Activated CD4-positive, alpha-beta memory T cell treated with anti-CD3 and anti-CD28 coated beads, Interleukin-2, amount 10 ng/mL, durations not matched to agents 7 days and 5 days (primary cell): ENCODE results near the gene PIAS1. TPM values are rescaled to one million over a fixed set of nuclear protein-coding genes. Genes with fewer than 3 reads are reported as not detected.
"Not testable (repeated sequence)": the region's sequence is repeated elsewhere in the genome, so short reads cannot be mapped to it uniquely, and the experiment has no call there.

Experiments used
- CTCF ChIA-PET: fragments of 350-600 bp; sonication (Branson Sonifier 250); formaldehyde crosslinking; loops from one replicate; lab custom pipeline; 2021; ENCODE audit warnings: antibody characterized with exemption, inconsistent platforms; lab: Charles Lee
- POLR2A ChIA-PET: fragments of 350-600 bp; sonication (Branson Sonifier 250); formaldehyde crosslinking; loops from one replicate; lab custom pipeline; 2021; ENCODE audit warnings: antibody characterized with exemption; lab: Charles Lee
- DNase-seq: peaks from one replicate; pipeline ENCODE4 v3.0.0-alpha.2; 2020
- H3K27ac Mint-ChIP-seq: one replicate; pipeline ENCODE4 v1.8.0; 2021; ENCODE audit warnings: mild to moderate bottlenecking, mixed read lengths
- H3K27me3 Mint-ChIP-seq: one replicate; pipeline ENCODE4 v1.8.0; 2021; ENCODE audit warnings: mixed read lengths
- H3K36me3 Mint-ChIP-seq: one replicate; pipeline ENCODE4 v1.8.0; 2021; ENCODE audit warnings: low read depth, mixed read lengths
- H3K4me1 Mint-ChIP-seq: one replicate; pipeline ENCODE4 v1.8.0; 2021; ENCODE audit warnings: mixed read lengths
- H3K4me3 Mint-ChIP-seq: one replicate; pipeline ENCODE4 v1.8.0; 2021; ENCODE audit warnings: mild to moderate bottlenecking, mixed read lengths
- H3K9me3 Mint-ChIP-seq: one replicate; pipeline ENCODE4 v1.8.0; 2021; ENCODE audit warnings: mixed read lengths
- total RNA-seq, 2 experiments: library from RNA; stranded (reverse); gene quantifications; one replicate each; pipeline ENCODE4 v1.2.3, GENCODE V29; 2021

The PIAS1 gene
- total RNA-seq, 2 experiments from 2014 or later = 39.1 to 43.4 TPM

GRCh38 chr15:68197661-68198437, 143.7 kb downstream of the PIAS1 start:
- H3K27ac Mint-ChIP-seq = peak overlapping the region; percentile 47
- CTCF ChIA-PET = interaction anchor here (1.1 kb wide), 1 partner anchor 14 kb away, joined by 3 read pairs; no protein-coding TSS in a partner anchor

GRCh38 chr15:68199340-68199739, 145.2 kb downstream of the PIAS1 start:
- Mint-ChIP-seq H3K36me3 (peaks cover 11% of the 10 kb centered on the region), H3K4me3 (no peak overlapping the region), H3K9me3 (no peaks in the 10 kb centered on the region), H3K27ac (no peak overlapping the region), H3K27me3 (no peaks in the 10 kb centered on the region), H3K4me1 (peaks cover 6% of the 10 kb centered on the region)
- no peak for DNase-seq
- ChIA-PET CTCF (no interaction called here), POLR2A (interaction anchor here (1.4 kb wide), 1 partner anchor 30 kb away, joined by 3 read pairs; the partner anchor contains the start of gene CLN6)

More at GRCh38 chr15:68197661-68198437, 143.7 kb downstream of the PIAS1 start:
- H3K36me3 Mint-ChIP-seq = peaks cover 22% of the 10 kb centered on the region
- no peak overlapping the region for H3K4me3 Mint-ChIP-seq
- DNase-seq = no peak
- H3K27me3 Mint-ChIP-seq = no peaks in the 10 kb centered on the region
- H3K4me1 Mint-ChIP-seq = peaks cover 1% of the 10 kb centered on the region
- POLR2A ChIA-PET = interaction anchor here (0.8 to 1.9 kb wide), 4 partner anchors 8 to 50 kb away, joined by 3 to 4 read pairs (median 4); partner anchors contain the start of gene CLN6
- no peaks in the 10 kb centered on the region for H3K9me3 Mint-ChIP-seq

GRCh38 chr15:68200016-68200861, 146.1 kb downstream of the PIAS1 start:
- ChIA-PET POLR2A (no interaction called here), CTCF (no interaction called here)
- H3K4me1 Mint-ChIP-seq = peaks cover 11% of the 10 kb centered on the region
- no peaks in the 10 kb centered on the region for H3K9me3 Mint-ChIP-seq
- no peak for DNase-seq
- peaks cover 5% of the 10 kb centered on the region for H3K36me3 Mint-ChIP-seq
- H3K4me3 Mint-ChIP-seq = no peak overlapping the region
- no peak overlapping the region for H3K27ac Mint-ChIP-seq
- H3K27me3 Mint-ChIP-seq = no peaks in the 10 kb centered on the region

DNA sequence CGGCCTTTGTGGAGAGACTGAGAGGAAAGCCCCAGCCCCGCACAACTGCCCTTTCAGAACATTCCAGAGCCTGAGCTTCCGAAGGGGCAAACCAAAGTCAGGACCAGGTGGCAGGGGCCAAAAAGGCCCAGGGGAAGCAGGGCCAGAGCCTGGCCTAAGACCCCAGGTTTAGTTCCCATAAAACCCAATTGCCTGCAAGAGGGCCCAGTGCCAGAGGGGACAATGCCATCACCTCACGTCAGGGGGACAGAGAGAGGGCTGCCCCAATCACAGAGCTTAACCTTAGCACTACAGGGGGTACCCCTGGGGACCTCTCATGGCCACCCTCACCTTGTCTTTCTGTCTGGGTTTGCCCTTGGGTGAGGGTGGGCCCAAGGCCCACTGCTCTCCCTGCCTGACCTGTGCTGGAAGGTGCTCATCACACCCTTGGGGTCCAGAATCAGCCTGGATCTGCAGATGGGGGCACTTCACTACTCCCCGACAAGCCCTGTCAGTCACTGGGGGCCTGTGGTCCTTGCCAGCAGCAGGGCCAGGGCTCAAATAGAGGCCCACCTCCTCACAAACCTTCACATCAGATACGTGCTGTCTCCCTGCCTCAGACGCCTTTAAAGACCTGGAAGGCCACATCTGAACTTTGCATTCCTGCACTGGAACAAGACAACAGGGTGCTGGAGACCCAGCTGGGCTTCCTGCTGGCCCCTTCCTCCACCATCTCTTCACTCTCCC, 147.2 kb downstream of the PIAS1 start:
- ChIA-PET CTCF (no interaction called here), POLR2A (no interaction called here)
- Mint-ChIP-seq H3K4me3 (no peak overlapping the region), H3K36me3 (peaks cover 4% of the 10 kb centered on the region), H3K27me3 (no peaks in the 10 kb centered on the region), H3K9me3 (no peaks in the 10 kb centered on the region), H3K27ac (no peak overlapping the region), H3K4me1 (peaks cover 15% of the 10 kb centered on the region)
- no peak for DNase-seq

GRCh38 chr15:68201879-68202261, 147.8 kb downstream of the PIAS1 start:
- peaks cover 20% of the 10 kb centered on the region for H3K4me1 Mint-ChIP-seq
- no peak for DNase-seq
- no peaks in the 10 kb centered on the region for H3K9me3 Mint-ChIP-seq
- H3K27ac Mint-ChIP-seq = no peak overlapping the region
- ChIA-PET CTCF (no interaction called here), POLR2A (no interaction called here)
- H3K36me3 Mint-ChIP-seq = peaks cover 4% of the 10 kb centered on the region
- no peak overlapping the region for H3K4me3 Mint-ChIP-seq
- H3K27me3 Mint-ChIP-seq = no peaks in the 10 kb centered on the region

DNA sequence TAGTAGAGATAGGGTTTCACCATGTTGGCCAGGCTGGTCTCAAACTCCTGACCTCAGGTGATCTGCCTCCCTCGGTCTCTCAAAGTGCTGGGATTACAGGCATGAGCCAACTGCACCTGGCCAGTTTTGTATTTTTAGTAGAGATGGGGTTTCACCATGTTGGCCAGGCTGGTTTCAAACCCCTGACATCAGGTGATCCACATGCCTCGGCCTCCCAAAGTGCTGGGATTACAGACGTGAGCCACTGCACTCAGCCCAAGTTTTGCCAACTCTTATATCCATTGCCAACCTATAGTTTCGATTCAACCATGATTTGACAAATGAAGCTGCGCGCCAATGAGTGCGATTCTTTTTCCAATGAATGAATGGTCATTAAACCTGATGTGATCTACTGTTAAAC, 148.9 kb downstream of the PIAS1 start:
- H3K27ac Mint-ChIP-seq, H3K9me3 Mint-ChIP-seq, H3K27me3 Mint-ChIP-seq, POLR2A ChIA-PET, H3K4me3 Mint-ChIP-seq, CTCF ChIA-PET, DNase-seq, H3K36me3 Mint-ChIP-seq: not testable (repeated sequence)
- H3K4me1 Mint-ChIP-seq = peaks cover 25% of the 10 kb centered on the region

DNA sequence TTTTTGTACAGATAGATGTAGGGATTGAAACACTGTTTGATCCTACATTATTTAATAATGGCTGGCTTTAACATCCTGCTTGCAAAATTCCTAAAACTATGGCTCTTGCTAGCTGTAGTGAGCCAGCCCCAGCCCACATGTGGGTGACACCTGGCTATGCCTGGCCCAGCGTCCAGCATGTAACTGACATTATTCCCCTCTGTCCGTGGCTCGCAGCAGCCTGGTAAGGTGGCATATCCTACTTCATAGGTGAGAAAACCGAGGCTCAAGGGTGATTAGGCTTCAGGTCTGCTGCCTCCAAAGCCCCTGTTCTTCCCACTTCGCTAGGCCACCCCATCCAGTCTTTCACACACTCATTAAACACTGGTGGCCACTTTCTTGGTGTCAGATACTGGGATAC, 149.4 kb downstream of the PIAS1 start:
- Mint-ChIP-seq H3K9me3 (no peaks in the 10 kb centered on the region), H3K27me3 (no peaks in the 10 kb centered on the region), H3K36me3 (no peaks in the 10 kb centered on the region), H3K4me3 (no peak overlapping the region), H3K27ac (no peak overlapping the region), H3K4me1 (peaks cover 27% of the 10 kb centered on the region)
- POLR2A ChIA-PET = no interaction called here
- DNase-seq = no peak
- CTCF ChIA-PET = no interaction called here

- Mint-ChIP-seq H3K9me3 (no peaks in the 10 kb centered on the region), H3K36me3 (no peaks in the 10 kb centered on the region), H3K4me1 (peaks cover 32% of the 10 kb centered on the region), H3K4me3 (no peak overlapping the region), H3K27me3 (no peaks in the 10 kb centered on the region), H3K27ac (no peak overlapping the region)
- POLR2A ChIA-PET = no interaction called here
- CTCF ChIA-PET = no interaction called here
- no peak for DNase-seq
Observed at GRCh38 chr15:68203956-68204355, 149.8 kb downstream of the PIAS1 start.

DNA sequence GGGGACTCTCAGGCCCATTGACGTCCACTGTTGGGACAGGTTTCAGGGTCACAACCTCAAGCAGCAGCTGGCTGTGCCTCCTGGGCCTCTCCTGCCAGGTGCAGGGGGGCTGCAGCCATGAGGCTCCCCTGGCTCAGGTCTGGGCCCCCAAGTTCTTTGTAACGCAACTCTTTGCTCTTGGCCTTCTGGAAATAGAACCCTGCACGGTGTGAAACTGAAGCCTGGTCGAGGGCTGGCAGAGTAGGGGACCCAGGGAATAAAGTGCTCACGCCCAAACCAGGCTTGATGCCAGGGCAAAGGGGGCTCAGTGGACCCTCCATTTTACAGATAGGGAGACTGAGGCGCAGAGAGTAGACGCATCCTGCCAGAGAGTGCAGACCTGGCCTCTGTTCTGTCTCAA, 150.2 kb downstream of the PIAS1 start:
- no peaks in the 10 kb centered on the region for H3K36me3 Mint-ChIP-seq
- DNase-seq = no peak
- no peaks in the 10 kb centered on the region for H3K27me3 Mint-ChIP-seq
- H3K4me3 Mint-ChIP-seq = peak overlapping the region; percentile 67
- H3K4me1 Mint-ChIP-seq = peaks cover 36% of the 10 kb centered on the region
- CTCF ChIA-PET = no interaction called here
- H3K9me3 Mint-ChIP-seq = no peaks in the 10 kb centered on the region
- POLR2A ChIA-PET = no interaction called here
- no peak overlapping the region for H3K27ac Mint-ChIP-seq

DNA sequence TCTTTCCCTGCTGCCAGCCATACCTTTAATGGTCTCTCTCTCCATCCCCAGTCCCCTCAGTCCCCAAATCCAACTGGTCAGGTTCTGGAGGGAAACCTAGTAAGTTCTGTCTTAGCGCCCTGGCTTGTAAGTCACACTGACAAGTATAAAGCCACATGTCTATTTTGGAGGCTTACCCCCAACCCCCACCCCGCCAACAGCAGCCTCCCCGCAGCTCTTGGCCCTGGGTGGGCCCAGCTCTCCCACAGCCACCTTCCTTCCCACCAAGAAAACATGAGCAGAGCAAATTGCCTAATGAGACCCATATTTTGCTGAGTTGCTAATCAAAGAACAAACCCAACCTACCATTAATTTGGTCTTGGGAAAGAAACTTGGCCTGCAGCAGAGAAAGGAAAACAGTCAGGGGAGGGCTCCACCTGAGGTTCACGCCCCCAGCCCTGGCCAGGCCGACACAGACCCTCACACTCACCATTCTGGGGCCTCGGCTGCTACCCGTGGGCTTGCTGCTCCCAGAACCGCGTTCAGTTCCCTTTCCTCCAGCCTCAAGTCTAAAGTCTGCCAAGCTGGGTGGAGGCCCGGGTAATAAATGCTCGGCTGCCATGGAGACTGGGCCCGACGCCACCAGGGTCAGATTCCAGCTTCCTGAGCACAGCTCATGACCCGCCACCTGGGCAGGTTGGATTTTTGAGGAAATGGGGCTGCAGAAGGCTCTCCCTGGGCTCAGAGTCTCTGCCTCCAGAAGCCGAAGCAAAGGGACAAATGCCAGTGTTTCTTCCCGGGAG, 150.9 kb downstream of the PIAS1 start, which contains the start of gene CALML4:
CALML4 (minus strand) TSS at position 557 of the 782 bp plus-strand sequence; CDS start at position 472, 85 bp downstream.
- Mint-ChIP-seq H3K27ac (peak within 1 kb of the TSS; percentile 68), H3K9me3 (no peaks in the 10 kb centered on the region), H3K36me3 (no peaks in the 10 kb centered on the region), H3K4me3 (peak within 1 kb of the TSS; percentile 67), H3K27me3 (no peaks in the 10 kb centered on the region), H3K4me1 (peaks cover 42% of the 10 kb centered on the region)
- CTCF ChIA-PET = no interaction called here
- no peak for DNase-seq
- POLR2A ChIA-PET = interaction anchor here (1.2 kb wide), 1 partner anchor 9 kb away, joined by 3 read pairs; no protein-coding TSS in a partner anchor

GRCh38 chr15:68205558-68205944, 151.4 kb downstream of the PIAS1 start:
- Mint-ChIP-seq H3K27me3 (no peaks in the 10 kb centered on the region), H3K36me3 (no peaks in the 10 kb centered on the region), H3K4me3 (peak overlapping the region; percentile 67), H3K4me1 (peaks cover 45% of the 10 kb centered on the region), H3K27ac (peak overlapping the region; percentile 68), H3K9me3 (no peaks in the 10 kb centered on the region)
- no peak for DNase-seq
- POLR2A ChIA-PET = interaction anchor here (1.0 to 1.2 kb wide), 3 partner anchors 8 to 12 kb away, joined by 3 read pairs; no protein-coding TSS in a partner anchor
- CTCF ChIA-PET = no interaction called here

DNA sequence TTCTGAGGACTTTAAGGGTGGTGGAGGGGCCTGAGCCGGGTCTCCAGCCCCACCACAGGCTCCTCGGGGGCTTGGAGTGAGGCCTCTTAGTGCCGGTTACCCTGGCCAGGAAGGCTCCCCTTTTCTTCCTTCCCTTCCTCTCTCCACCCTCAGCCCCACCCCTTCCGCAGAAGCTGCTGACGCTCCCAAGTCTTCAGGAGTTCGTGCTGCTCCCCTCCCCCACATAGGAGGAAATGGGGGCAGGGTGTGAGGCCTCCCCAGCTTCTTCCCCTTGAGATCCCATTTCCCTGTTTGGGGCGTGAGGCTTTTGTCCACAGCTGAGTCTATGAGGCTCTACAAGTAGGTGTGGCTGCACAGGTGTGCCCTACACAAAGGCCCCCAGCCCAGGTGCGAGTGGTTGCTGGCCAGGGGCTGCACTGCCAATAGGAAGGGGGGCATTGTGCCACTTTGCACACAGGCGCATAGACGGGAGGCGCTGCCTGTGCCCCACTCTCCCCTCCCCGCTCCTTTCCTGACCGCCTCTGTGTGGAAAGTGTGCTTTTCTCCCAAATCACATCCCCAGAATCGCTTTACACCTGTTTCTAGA, 151.9 kb downstream of the PIAS1 start:
- H3K4me1 Mint-ChIP-seq = peaks cover 47% of the 10 kb centered on the region
- CTCF ChIA-PET = no interaction called here
- POLR2A ChIA-PET = interaction anchor here (1.0 to 1.2 kb wide), 3 partner anchors 9 to 13 kb away, joined by 3 read pairs; no protein-coding TSS in a partner anchor

More for the DNA sequence above, 151.9 kb downstream of the PIAS1 start:
- no peaks in the 10 kb centered on the region for H3K9me3 Mint-ChIP-seq
- DNase-seq = no peak
- H3K27ac Mint-ChIP-seq = peak overlapping the region; percentile 68
- H3K36me3 Mint-ChIP-seq = no peaks in the 10 kb centered on the region
- H3K27me3 Mint-ChIP-seq = no peaks in the 10 kb centered on the region
- H3K4me3 Mint-ChIP-seq = peak overlapping the region; percentile 67
